Mesothelial cell of epicardium (in vitro differentiated cells): ENCODE measurements around the gene AMIGO1. TPM values are rescaled to one million over a fixed set of nuclear protein-coding genes. Genes with fewer than 3 reads are reported as not detected.

Experiments used
- DNase-seq, 2 experiments: peaks; one replicate each; pipeline ENCODE4 v3.0.0; 2021; ENCODE audit warnings: low spot score in 2 of 2; ENCODE audit not compliant: unreplicated experiment in 2 of 2
- H3K27ac Mint-ChIP-seq: 2 replicates; pipeline ENCODE4 v1.8.0; 2021; ENCODE audit warnings: mixed read lengths
- H3K27me3 Mint-ChIP-seq: 2 replicates; pipeline ENCODE4 v1.8.0; 2021; ENCODE audit warnings: low read depth, mixed read lengths
- H3K36me3 Mint-ChIP-seq: 2 replicates; pipeline ENCODE4 v1.8.0; 2021; ENCODE audit warnings: mixed read lengths
- H3K4me1 Mint-ChIP-seq: 2 replicates; pipeline ENCODE4 v1.8.0; 2021; ENCODE audit warnings: mixed read lengths
- H3K4me3 Mint-ChIP-seq: 2 replicates; pipeline ENCODE4 v1.8.0; 2021; ENCODE audit warnings: mild to moderate bottlenecking, moderate library complexity, mixed read lengths
- H3K9me3 Mint-ChIP-seq: 2 replicates; pipeline ENCODE4 v1.8.0; 2021; ENCODE audit warnings: mixed read lengths
- CTCF ChIP-seq: fragments of 200-600 bp; sonication (generic); IDR thresholded peaks from one replicate; pipeline ENCODE4 v1.5.0; 2021; ENCODE audit warnings: antibody characterized with exemption; ENCODE audit not compliant: unreplicated experiment
- total RNA-seq: library from RNA; stranded (reverse); gene quantifications from 3 replicates; pipeline ENCODE4 v1.2.1, GENCODE V29; 2021

AMIGO1 gene
- total RNA-seq, 1 donor from 2014 or later, result 5.4 TPM

DNA sequence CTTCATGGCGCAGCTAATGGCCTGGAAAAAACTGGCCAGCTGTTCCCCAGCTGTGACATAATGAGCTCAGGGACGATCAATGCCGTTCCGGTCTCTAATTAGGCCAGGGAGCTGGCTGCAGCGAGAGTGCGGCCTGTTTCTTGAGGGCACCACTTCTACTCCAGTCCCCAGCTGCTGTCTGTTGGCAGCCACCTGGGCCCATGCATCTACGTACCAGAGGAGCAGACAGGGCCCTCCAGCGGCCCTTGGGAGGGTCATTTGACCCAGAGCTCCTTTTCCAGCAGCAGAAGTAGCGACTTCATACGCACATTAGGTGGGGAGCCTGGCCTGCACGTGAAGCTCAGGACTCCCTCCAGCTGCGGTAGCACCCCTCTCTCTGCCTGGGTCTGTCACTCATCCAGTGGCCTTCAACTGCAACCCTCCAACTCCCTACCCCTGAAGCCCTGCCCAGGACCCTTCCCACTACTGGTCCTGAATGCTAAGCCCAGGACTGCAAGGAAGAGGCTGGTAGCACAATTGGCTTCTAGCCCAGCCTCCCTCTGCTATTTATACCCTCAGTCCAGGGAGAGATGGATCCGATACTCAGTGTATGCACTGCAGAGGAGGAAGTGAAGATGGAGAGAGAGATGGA lies 21.0 kb upstream of the AMIGO1 start:
- Mint-ChIP-seq H3K27me3 (peaks cover 25% of the 10 kb centered on the region), H3K27ac (no peak overlapping the region), H3K4me3 (no peak overlapping the region), H3K9me3 (no peaks in the 10 kb centered on the region), H3K4me1 (peaks cover 5% of the 10 kb centered on the region), H3K36me3 (no peaks in the 10 kb centered on the region)
- DNase-seq, result no peak
- no peak for TF ChIP-seq CTCF

DNA sequence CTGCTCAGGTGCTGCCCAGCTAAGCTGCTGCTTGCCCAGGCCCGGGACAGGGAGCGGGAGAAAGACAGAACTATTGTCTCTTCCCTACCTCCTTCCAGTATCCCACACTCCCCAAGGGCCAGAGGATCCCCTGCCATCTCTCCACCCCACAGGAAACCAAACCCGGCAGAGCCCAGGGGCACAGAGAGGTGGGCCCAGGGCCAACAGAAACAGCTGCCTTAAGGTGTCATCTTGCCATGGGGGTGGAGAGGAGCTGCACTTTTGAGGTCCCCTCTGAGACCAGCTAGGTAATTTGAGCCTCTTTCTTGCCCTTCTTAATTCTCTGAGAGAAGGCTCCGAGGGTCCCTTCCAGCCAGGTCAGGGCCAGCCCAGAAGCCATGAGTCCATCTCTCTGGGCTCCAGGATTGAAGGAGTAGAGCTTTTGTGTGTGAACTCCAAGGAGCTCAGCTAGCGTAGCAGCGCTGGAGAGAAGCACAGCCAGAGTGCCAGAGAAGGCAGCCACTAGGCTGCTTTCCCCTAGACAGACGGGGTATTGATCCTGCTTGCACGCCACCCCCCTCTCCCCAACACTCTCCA lies 20.4 kb upstream of the AMIGO1 start:
- H3K4me3 Mint-ChIP-seq, result no peak overlapping the region
- peaks cover 5% of the 10 kb centered on the region for H3K4me1 Mint-ChIP-seq
- H3K27me3 Mint-ChIP-seq, result peaks cover 27% of the 10 kb centered on the region
- no peak overlapping the region for H3K27ac Mint-ChIP-seq
- H3K36me3 Mint-ChIP-seq, result no peaks in the 10 kb centered on the region
- no peak for TF ChIP-seq CTCF
- no peak for DNase-seq
- no peaks in the 10 kb centered on the region for H3K9me3 Mint-ChIP-seq

GRCh38 chr1:109528712-109529111 lies 19.2 kb upstream of the AMIGO1 start:
- H3K27me3 Mint-ChIP-seq, result peaks cover 27% of the 10 kb centered on the region
- no peak overlapping the region for H3K27ac Mint-ChIP-seq
- DNase-seq, result no peak
- H3K36me3 Mint-ChIP-seq, result no peaks in the 10 kb centered on the region
- H3K4me3 Mint-ChIP-seq, result no peak overlapping the region
- H3K9me3 Mint-ChIP-seq, result no peaks in the 10 kb centered on the region
- H3K4me1 Mint-ChIP-seq, result peaks cover 5% of the 10 kb centered on the region
- TF ChIP-seq CTCF, result no peak

DNA sequence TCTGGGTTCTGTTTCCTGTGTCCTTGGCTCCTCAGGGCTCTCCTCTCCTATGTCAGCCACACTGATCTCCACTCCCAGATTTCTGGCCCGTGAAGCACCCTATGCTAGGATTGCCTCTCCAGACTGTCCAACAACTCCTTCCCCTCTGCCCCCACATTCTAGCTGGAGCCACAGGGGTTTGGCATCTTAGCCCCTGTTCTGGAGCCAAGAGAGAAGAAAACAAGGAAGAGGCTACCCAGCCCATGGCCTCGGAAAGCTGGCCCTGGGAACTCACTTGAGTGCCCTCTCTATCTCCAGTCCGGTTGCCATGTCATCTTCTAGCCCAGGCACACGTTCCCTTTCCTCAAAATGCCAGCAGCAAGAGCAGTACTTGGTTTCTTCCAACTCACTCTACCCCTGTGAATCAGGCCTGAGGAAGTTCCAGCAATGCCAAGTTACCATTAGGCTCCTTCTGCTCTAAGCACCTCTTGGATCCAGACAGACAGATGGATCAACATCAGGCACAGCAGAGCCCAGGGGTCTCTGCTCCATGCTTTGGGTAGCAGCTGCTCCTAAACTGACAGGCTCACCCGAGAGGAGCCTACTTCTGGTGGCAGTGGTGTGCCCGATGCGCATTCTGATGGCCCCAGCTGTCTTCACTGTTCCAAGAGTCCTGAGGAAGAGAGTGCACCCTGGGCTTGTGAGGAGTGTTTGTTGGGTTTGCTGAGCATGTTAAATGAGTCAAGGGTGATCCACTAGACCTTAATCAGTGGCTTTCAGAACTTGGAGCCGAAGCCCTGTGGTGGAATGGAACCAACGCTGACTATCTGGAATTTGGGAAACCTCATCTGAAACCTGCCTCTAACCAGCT lies 18.5 kb upstream of the AMIGO1 start:
- Mint-ChIP-seq H3K4me3 (no peak overlapping the region), H3K27ac (no peak overlapping the region), H3K36me3 (no peaks in the 10 kb centered on the region), H3K4me1 (peaks cover 5% of the 10 kb centered on the region), H3K9me3 (no peaks in the 10 kb centered on the region), H3K27me3 (peaks cover 28% of the 10 kb centered on the region)
- no peak for TF ChIP-seq CTCF
- DNase-seq, result no peak

DNA sequence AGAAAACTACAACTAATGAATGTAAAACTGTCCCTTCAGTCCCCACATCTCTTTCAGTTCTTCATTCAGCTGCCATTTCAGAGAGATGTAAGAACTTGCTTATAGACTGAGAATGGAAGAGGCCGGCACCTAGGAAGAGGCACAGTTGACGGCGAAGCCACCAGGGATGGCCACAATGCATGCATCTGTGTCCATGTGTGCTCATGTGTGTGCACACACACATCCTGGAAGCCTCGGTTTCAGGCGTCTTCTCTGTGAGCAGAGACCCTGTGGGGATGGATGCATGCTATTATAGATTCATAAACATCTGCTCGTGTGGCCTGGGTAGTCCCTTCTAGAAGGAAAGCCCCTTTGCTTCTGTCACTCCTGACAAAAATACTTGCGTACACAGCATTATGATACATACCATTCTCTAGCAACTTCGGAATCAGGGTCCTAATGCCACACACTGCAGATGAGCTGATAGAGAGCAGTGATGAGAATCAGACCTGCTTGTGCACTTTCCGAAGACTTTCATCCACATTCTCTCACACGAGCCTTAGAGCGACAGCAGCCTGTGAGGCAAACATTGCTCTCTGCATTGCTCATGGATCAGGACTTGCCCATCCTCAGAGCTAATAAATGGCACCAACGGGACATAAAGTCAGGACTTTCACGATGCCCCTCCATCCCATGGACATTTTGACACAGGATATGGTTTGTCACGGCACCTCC lies 17.7 kb upstream of the AMIGO1 start:
- no peak for DNase-seq
- Mint-ChIP-seq H3K4me1 (no peaks in the 10 kb centered on the region), H3K36me3 (no peaks in the 10 kb centered on the region), H3K27ac (no peak overlapping the region), H3K9me3 (no peaks in the 10 kb centered on the region), H3K4me3 (no peak overlapping the region), H3K27me3 (peaks cover 32% of the 10 kb centered on the region)
- TF ChIP-seq CTCF, result no peak
